ENCODE data around the gene IFNGR2. TPM values are rescaled to one million over a fixed set of nuclear protein-coding genes. Genes with fewer than 3 reads are reported as not detected.
"Not testable (repeated sequence)": the region's sequence is repeated elsewhere in the genome, so short reads cannot be mapped to it uniquely, and the experiment has no call there.

Gene IFNGR2
- total and polyA plus RNA-seq, 2 experiments from 2014 or later, result 92.8 to 113 TPM

DNA sequence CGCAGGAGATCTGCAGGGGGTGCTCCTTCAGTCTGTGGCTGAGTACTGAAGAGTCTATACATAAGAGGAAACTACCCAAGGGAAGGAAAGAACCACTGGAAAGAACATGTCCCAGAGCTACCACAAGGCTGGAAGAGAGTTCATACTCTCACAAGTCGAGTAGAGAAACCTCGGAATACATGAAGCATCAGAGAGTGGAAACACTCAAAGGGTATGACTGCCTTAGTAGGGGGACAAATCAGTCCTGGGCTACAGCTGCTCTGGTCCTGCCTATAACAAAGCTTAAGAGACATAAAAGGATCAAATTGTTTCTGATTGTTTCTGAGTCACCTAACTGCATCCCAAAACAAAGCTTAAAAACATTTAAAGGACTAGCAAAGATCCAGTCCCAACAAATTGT, 49.1 kb downstream of the IFNGR2 start:
- Histone ChIP-seq H3K4me3 (no peak overlapping the region), H3K4me1 (ENCODE audit: insufficient read depth) (peaks cover 5% of the 10 kb centered on the region), H3K79me2 (ENCODE audit: insufficient read depth) (no peaks in the 10 kb centered on the region), H3K9me3 (ENCODE audit: low read depth) (no peaks in the 10 kb centered on the region), H4K20me1 (ENCODE audit: insufficient read depth) (no peaks in the 10 kb centered on the region), H3K9ac (no peak overlapping the region), H3K36me3 (ENCODE audit: low read depth) (peaks cover 9% of the 10 kb centered on the region; the same call in 1 of the 2 replicates), H3F3A (ENCODE audit: insufficient read depth) (no peaks in the 10 kb centered on the region), H2AFZ (no peak overlapping the region), H3K27me3 (replicated peaks; ENCODE audit: insufficient read depth) (no peaks in the 10 kb centered on the region), H3K27ac (no peak overlapping the region), H3K4me2 (ENCODE audit: unreplicated experiment) (no peak overlapping the region), H3K9me2 (ENCODE audit: insufficient read depth) (no peaks in the 10 kb centered on the region)
- TF ChIP-seq EZH2 (IDR thresholded peaks at IDR 0.05; ENCODE audit: insufficient read depth, poor library complexity, severe bottlenecking) (no peak), EZH2phosphoT487 (IDR thresholded peaks at IDR 0.05; ENCODE audit: insufficient read depth, low read depth) (no peak)
- 84 to 92% methylated on average over 3 of the region's 3 CpGs for WGBS, 2 experiments (ENCODE audit: low coverage in 1 of 2, low lambda C conversion rate in 2 of 2, missing lambda C conversion rate in 2 of 2)
- no peak for DNase-seq
- in situ Hi-C loops (cut with MboI), result no loop called here

DNA sequence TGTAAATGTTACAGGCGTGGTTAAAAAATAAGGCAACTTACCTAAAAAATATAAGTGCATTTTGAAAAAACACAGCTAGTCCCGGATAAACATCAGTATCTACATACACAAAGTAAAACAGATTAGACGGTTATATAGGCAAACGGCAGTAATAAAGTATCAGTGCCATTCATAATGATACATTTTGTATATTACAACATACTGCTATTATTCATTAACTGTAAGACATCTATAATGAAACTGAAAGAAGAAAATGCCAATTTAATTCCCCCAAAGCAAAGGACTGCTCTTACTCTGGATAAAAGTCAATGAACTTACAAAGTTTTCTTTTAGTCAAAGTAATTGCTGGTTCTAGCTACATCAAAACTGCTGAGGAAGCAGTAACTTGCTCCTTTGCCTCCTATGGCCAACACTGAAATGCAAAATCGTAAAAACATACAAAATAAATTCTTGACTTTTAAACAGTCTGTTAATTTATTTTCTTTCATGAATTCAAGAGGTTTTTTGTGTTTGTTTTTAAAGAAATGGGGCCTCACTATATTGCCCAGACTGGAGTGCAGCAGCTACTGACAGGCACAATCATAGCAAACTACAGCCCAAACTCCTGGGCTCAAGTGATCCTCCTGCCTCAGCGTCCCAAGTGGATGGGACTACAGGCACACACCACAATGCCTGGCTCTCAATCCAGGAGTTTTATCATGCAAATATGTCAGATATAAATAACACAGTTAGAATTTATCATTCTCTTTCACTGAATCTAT, 52.7 kb downstream of the IFNGR2 start:
- no peaks in the 10 kb centered on the region for H3K9me2 ChIP-seq (ENCODE audit: insufficient read depth)
- H3K36me3 ChIP-seq (ENCODE audit: low read depth), result peaks cover 15% of the 10 kb centered on the region
- no peaks in the 10 kb centered on the region for H4K20me1 ChIP-seq (ENCODE audit: insufficient read depth)
- H3K27ac ChIP-seq, result no peak overlapping the region
- H3K4me1 ChIP-seq (ENCODE audit: insufficient read depth), result peaks cover 8% of the 10 kb centered on the region
- TF ChIP-seq EZH2phosphoT487 (IDR thresholded peaks at IDR 0.05; ENCODE audit: insufficient read depth, low read depth), result no peak
- no peak for TF ChIP-seq EZH2 (IDR thresholded peaks at IDR 0.05; ENCODE audit: insufficient read depth, poor library complexity, severe bottlenecking)
- DNase-seq, result no peak
- no peak overlapping the region for H3K4me3 ChIP-seq
- no peaks in the 10 kb centered on the region for H3K79me2 ChIP-seq (ENCODE audit: insufficient read depth)
- no peaks in the 10 kb centered on the region for H3K9me3 ChIP-seq (ENCODE audit: low read depth)
- H3K4me2 ChIP-seq (ENCODE audit: unreplicated experiment), result no peak overlapping the region
- no peaks in the 10 kb centered on the region for H3K27me3 ChIP-seq (replicated peaks; ENCODE audit: insufficient read depth)
- H3K9ac ChIP-seq, result no peak overlapping the region
- H3F3A ChIP-seq (ENCODE audit: insufficient read depth), result no peaks in the 10 kb centered on the region
- in situ Hi-C loops (cut with MboI), result no loop called here
- 92% methylated on average over 6 of the region's 6 CpGs for WGBS, 2 experiments (ENCODE audit: low coverage in 1 of 2, low lambda C conversion rate in 2 of 2, missing lambda C conversion rate in 2 of 2)
- H2AFZ ChIP-seq, result no peak overlapping the region

DNA sequence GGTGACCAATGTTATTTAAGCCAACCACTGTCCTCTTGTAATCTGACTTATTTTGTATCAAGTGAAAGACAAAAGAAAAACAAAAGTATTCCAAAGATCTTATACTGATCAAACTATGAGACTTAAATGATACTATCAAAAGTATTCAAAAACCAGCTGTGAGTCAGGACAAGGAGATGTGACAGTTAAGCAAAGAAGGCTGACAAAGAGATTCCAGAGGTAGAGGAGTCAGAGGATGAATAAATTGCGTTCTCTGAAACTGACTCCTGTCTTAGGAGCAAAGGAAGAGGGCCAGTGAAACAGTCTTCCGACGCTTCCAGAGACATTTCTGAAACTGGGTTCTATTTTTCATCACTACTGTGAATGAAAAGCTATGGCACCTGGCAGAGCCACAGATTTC, 55.6 kb downstream of the IFNGR2 start:
- no peaks in the 10 kb centered on the region for H3K79me2 ChIP-seq (ENCODE audit: insufficient read depth)
- H3K4me3 ChIP-seq, result no peak overlapping the region
- H3K4me2 ChIP-seq (ENCODE audit: unreplicated experiment), result no peak overlapping the region
- 93 to 94% methylated on average over 3 of the region's 3 CpGs for WGBS, 2 experiments (ENCODE audit: low coverage in 1 of 2, low lambda C conversion rate in 2 of 2, missing lambda C conversion rate in 2 of 2)
- H3K9me2 ChIP-seq (ENCODE audit: insufficient read depth), result no peaks in the 10 kb centered on the region
- no peaks in the 10 kb centered on the region for H3F3A ChIP-seq (ENCODE audit: insufficient read depth)
- H3K9ac ChIP-seq, result no peak overlapping the region
- no peaks in the 10 kb centered on the region for H3K9me3 ChIP-seq (ENCODE audit: low read depth)
- 0 out of 2 replicates have a peak, but pooled peaks cover 3% of the 10 kb centered on the region for H3K4me1 ChIP-seq (ENCODE audit: insufficient read depth)
- TF ChIP-seq EZH2phosphoT487 (IDR thresholded peaks at IDR 0.05; ENCODE audit: insufficient read depth, low read depth) (no peak), EZH2 (IDR thresholded peaks at IDR 0.05; ENCODE audit: insufficient read depth, poor library complexity, severe bottlenecking) (no peak)
- H3K36me3 ChIP-seq (ENCODE audit: low read depth), result peaks cover 15% of the 10 kb centered on the region
- in situ Hi-C loops (cut with MboI), result no loop called here
- H3K27ac ChIP-seq, result no peak overlapping the region
- DNase-seq, result peak; percentile 29
- H2AFZ ChIP-seq, result no peak overlapping the region
- H3K27me3 ChIP-seq (replicated peaks; ENCODE audit: insufficient read depth), result no peaks in the 10 kb centered on the region
- no peaks in the 10 kb centered on the region for H4K20me1 ChIP-seq (ENCODE audit: insufficient read depth)

DNA sequence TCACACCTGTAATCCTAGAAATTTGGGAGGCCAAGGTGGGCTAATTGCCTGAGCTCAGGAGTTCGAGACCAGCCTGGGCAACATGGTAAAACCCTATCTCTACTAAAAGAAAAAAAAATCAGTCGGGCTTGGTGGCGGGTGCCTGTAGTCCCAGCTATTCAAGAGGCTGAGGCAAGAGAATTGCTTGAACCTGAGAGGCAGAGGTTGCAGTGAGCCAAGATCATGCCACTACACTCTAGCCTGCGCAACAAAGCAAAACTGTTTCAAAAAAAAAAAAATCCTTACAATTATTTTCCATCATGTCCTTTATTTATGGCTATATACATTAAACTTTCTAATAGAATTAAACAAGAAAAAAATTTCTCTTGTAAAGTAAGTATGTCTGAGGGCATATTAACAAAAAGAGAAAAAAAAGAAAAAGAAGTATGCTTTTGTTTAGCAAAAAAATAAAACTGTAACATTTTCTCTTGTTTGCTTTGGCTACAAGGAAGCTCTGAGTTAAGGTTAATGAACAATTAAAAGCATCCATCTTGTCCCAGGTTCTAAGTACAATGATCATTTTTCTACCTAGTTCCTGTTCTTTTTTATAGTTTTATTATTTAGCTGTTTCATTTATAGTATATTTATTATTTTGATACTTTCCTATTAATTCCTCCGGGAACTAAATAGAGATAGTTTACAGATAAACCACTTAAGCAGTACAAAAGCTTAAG, 58.5 kb downstream of the IFNGR2 start:
- 0 out of 2 replicates have a peak, but pooled peaks cover 3% of the 10 kb centered on the region for H3K4me1 ChIP-seq (ENCODE audit: insufficient read depth)
- H3K9ac ChIP-seq, result no peak overlapping the region
- no peak overlapping the region for H2AFZ ChIP-seq
- H3F3A ChIP-seq (ENCODE audit: insufficient read depth), result no peaks in the 10 kb centered on the region
- H3K4me3 ChIP-seq, result no peak overlapping the region
- no peak for TF ChIP-seq EZH2 (IDR thresholded peaks at IDR 0.05; ENCODE audit: insufficient read depth, poor library complexity, severe bottlenecking)
- TF ChIP-seq EZH2phosphoT487 (IDR thresholded peaks at IDR 0.05; ENCODE audit: insufficient read depth, low read depth), result no peak
- in situ Hi-C loops (cut with MboI), result no loop called here
- peaks cover 11% of the 10 kb centered on the region for H3K36me3 ChIP-seq (ENCODE audit: low read depth)
- DNase-seq, result no peak
- WGBS, 2 experiments (ENCODE audit: low coverage in 1 of 2, low lambda C conversion rate in 2 of 2, missing lambda C conversion rate in 2 of 2), result 91 to 97% methylated on average over 5 of the region's 5 CpGs
- H3K4me2 ChIP-seq (ENCODE audit: unreplicated experiment), result no peak overlapping the region
- no peaks in the 10 kb centered on the region for H3K79me2 ChIP-seq (ENCODE audit: insufficient read depth)
- no peaks in the 10 kb centered on the region for H3K9me2 ChIP-seq (ENCODE audit: insufficient read depth)
- no peak overlapping the region for H3K27ac ChIP-seq
- H3K27me3 ChIP-seq (replicated peaks; ENCODE audit: insufficient read depth), result no peaks in the 10 kb centered on the region
- no peaks in the 10 kb centered on the region for H4K20me1 ChIP-seq (ENCODE audit: insufficient read depth)
- no peaks in the 10 kb centered on the region for H3K9me3 ChIP-seq (ENCODE audit: low read depth)

DNA sequence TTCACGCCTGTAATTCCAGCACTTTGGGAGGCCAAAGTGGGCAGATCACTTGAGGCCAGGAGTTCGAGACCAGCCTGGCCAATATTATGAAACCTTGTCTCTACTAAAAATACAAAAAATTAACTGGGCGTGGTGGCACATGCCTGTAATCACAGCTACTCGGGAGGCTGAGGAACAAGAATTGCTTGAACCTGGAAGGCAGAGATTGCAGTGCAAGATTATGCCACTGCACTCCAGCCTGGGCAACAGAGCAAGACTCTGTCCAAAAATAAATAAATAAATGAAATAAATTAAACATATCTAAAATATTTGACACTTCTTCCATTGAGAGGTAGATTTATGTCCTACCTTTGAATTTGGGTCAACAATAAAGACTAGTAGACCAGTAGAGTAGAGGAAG, 66.0 kb downstream of the IFNGR2 start:
- H3K79me2 ChIP-seq (ENCODE audit: insufficient read depth), result peaks cover 69% of the 10 kb centered on the region
- H3K4me3 ChIP-seq; in situ Hi-C loops (cut with MboI); DNase-seq; H3K36me3 ChIP-seq (ENCODE audit: low read depth); H3F3A ChIP-seq (ENCODE audit: insufficient read depth); H3K9me2 ChIP-seq (ENCODE audit: insufficient read depth); H4K20me1 ChIP-seq (ENCODE audit: insufficient read depth); H3K27ac ChIP-seq; H3K9ac ChIP-seq; H3K4me1 ChIP-seq (ENCODE audit: insufficient read depth); H2AFZ ChIP-seq; H3K4me2 ChIP-seq (ENCODE audit: unreplicated experiment); H3K27me3 ChIP-seq (replicated peaks; ENCODE audit: insufficient read depth); H3K9me3 ChIP-seq (ENCODE audit: low read depth): not testable (repeated sequence)
- WGBS, 2 experiments (ENCODE audit: low coverage in 1 of 2, low lambda C conversion rate in 2 of 2, missing lambda C conversion rate in 2 of 2), result 92 to 96% methylated on average over 4 of the region's 4 CpGs

Data from GM23248 (cell line).